Activated B cell treated with CpG ODN at 0.5 μM for 24 hours (primary cell): ENCODE data around the gene CPAMD8. TPM values are rescaled to one million over a fixed set of nuclear protein-coding genes. Genes with fewer than 3 reads are reported as not detected.

Experiments
- ATAC-seq: fragments of 200-7000 bp; cut with Tn5 transposase; one replicate; pipeline ENCODE4 v1.10.0; 2021; ENCODE audit warnings: low read depth, mild to moderate bottlenecking, moderate library complexity
- CTCF ChIA-PET: fragments of 350-600 bp; sonication (Branson Sonifier 250); formaldehyde crosslinking; loops from one replicate; lab custom pipeline; 2021; ENCODE audit warnings: antibody characterized with exemption; lab: Charles Lee
- POLR2A ChIA-PET: fragments of 350-600 bp; sonication (Branson Sonifier 250); formaldehyde crosslinking; loops from one replicate; lab custom pipeline; 2021; ENCODE audit warnings: antibody characterized with exemption; lab: Charles Lee
- DNase-seq: peaks from one replicate; pipeline ENCODE4 v3.0.0; 2022
- H3K27ac Mint-ChIP-seq: one replicate; pipeline ENCODE4 v1.8.0; 2020; ENCODE audit warnings: mixed read lengths
- H3K27me3 Mint-ChIP-seq: one replicate; pipeline ENCODE4 v1.8.0; 2021; ENCODE audit warnings: mixed read lengths
- H3K36me3 Mint-ChIP-seq: one replicate; pipeline ENCODE4 v1.8.0; 2021; ENCODE audit warnings: low read depth, mixed read lengths
- H3K4me1 Mint-ChIP-seq: one replicate; pipeline ENCODE4 v1.8.0; 2021; ENCODE audit warnings: mixed read lengths
- H3K4me3 Mint-ChIP-seq: one replicate; pipeline ENCODE4 v1.8.0; 2020; ENCODE audit warnings: mild to moderate bottlenecking, mixed read lengths
- H3K9me3 Mint-ChIP-seq: one replicate; pipeline ENCODE4 v1.8.0; 2020; ENCODE audit warnings: mixed read lengths
- CTCF ChIP-seq: fragments of 200-600 bp; IDR thresholded peaks from one replicate; pipeline ENCODE4 v1.8.0; 2022; ENCODE audit warnings: antibody characterized with exemption, mild to moderate bottlenecking
- intact Hi-C: fragments of 100-400 bp; cut with micrococcal nuclease; formaldehyde crosslinking; loops from one replicate; pipeline ENCODE4 v1.15.1; 2024
- total RNA-seq: library from RNA; stranded (reverse); gene quantifications from 2 replicates; pipeline ENCODE4 v1.2.3, GENCODE V29; 2022

The CPAMD8 gene
- total RNA-seq, 1 donor from 2014 or later, result 1.8 TPM

GRCh38 chr19:17061691-17062090 lies 35.1 kb upstream of the CPAMD8 start:
- DNase-seq, result no peak
- ChIA-PET CTCF (no interaction called here), POLR2A (no interaction called here)
- no peaks in the 10 kb centered on the region for H3K9me3 Mint-ChIP-seq
- H3K36me3 Mint-ChIP-seq, result peaks cover 59% of the 10 kb centered on the region
- H3K4me3 Mint-ChIP-seq, result no peak overlapping the region
- H3K4me1 Mint-ChIP-seq, result peaks cover 16% of the 10 kb centered on the region
- TF ChIP-seq CTCF, result no peak
- no peak overlapping the region for H3K27ac Mint-ChIP-seq
- ATAC-seq, result no peak
- H3K27me3 Mint-ChIP-seq, result no peaks in the 10 kb centered on the region
- intact Hi-C loops, result no loop called here

GRCh38 chr19:17061205-17061604 lies 34.6 kb upstream of the CPAMD8 start:
- no peaks in the 10 kb centered on the region for H3K27me3 Mint-ChIP-seq
- intact Hi-C loops, result no loop called here
- no peak overlapping the region for H3K4me3 Mint-ChIP-seq
- CTCF ChIA-PET, result no interaction called here
- no peak for TF ChIP-seq CTCF
- no peak overlapping the region for H3K27ac Mint-ChIP-seq
- no peaks in the 10 kb centered on the region for H3K9me3 Mint-ChIP-seq
- H3K36me3 Mint-ChIP-seq, result peaks cover 59% of the 10 kb centered on the region
- H3K4me1 Mint-ChIP-seq, result peaks cover 12% of the 10 kb centered on the region
- ATAC-seq (no peak), DNase-seq (no peak)
- POLR2A ChIA-PET, result no interaction called here

- CTCF ChIA-PET, result no interaction called here
- POLR2A ChIA-PET, result no interaction called here
- no peak for DNase-seq
Measured at GRCh38 chr19:17060802-17061201, 34.2 kb upstream of the CPAMD8 start.

GRCh38 chr19:17058236-17058635 lies 31.6 kb upstream of the CPAMD8 start:
- TF ChIP-seq CTCF, result no peak
- peaks cover 73% of the 10 kb centered on the region for H3K36me3 Mint-ChIP-seq
- intact Hi-C loops, result no loop called here
- H3K27me3 Mint-ChIP-seq, result no peaks in the 10 kb centered on the region
- H3K27ac Mint-ChIP-seq, result no peak overlapping the region
- POLR2A ChIA-PET, result no interaction called here
- no peak overlapping the region for H3K4me3 Mint-ChIP-seq
- peaks cover 2% of the 10 kb centered on the region for H3K4me1 Mint-ChIP-seq
- CTCF ChIA-PET, result no interaction called here
- ATAC-seq, result no peak
- no peaks in the 10 kb centered on the region for H3K9me3 Mint-ChIP-seq
- no peak for DNase-seq

More at GRCh38 chr19:17060802-17061201, 34.2 kb upstream of the CPAMD8 start:
- no peak for TF ChIP-seq CTCF
- Mint-ChIP-seq H3K9me3 (no peaks in the 10 kb centered on the region), H3K4me1 (peaks cover 12% of the 10 kb centered on the region), H3K4me3 (no peak overlapping the region), H3K27me3 (no peaks in the 10 kb centered on the region), H3K27ac (no peak overlapping the region), H3K36me3 (peaks cover 62% of the 10 kb centered on the region)
- intact Hi-C loops, result no loop called here
- ATAC-seq, result no peak

GRCh38 chr19:17055636-17056035 lies 29.0 kb upstream of the CPAMD8 start:
- ChIA-PET POLR2A (interaction anchor here (0.5 kb wide), 1 partner anchor 337 kb away, joined by 3 read pairs; no protein-coding TSS in a partner anchor), CTCF (no interaction called here)
- no peak for TF ChIP-seq CTCF
- no peaks in the 10 kb centered on the region for H3K9me3 Mint-ChIP-seq
- DNase-seq (no peak), ATAC-seq (no peak)
- peaks cover 74% of the 10 kb centered on the region for H3K36me3 Mint-ChIP-seq
- intact Hi-C loops, result no loop called here
- no peaks in the 10 kb centered on the region for H3K27me3 Mint-ChIP-seq
- H3K27ac Mint-ChIP-seq, result no peak overlapping the region
- H3K4me1 Mint-ChIP-seq, result no peaks in the 10 kb centered on the region
- H3K4me3 Mint-ChIP-seq, result no peak overlapping the region
